NCI-H1694 (cell line): Measurements from ENCODE around the gene CDHR2.
A peak's percentile ranks its signal among the peaks of the same experiment; 100 is the strongest.

ENCODE experiments used
- DNase-seq: peaks from one replicate; lab custom pipeline; 2025; lab: John Stamatoyannopoulos, UW

The CDHR2 gene

DNA sequence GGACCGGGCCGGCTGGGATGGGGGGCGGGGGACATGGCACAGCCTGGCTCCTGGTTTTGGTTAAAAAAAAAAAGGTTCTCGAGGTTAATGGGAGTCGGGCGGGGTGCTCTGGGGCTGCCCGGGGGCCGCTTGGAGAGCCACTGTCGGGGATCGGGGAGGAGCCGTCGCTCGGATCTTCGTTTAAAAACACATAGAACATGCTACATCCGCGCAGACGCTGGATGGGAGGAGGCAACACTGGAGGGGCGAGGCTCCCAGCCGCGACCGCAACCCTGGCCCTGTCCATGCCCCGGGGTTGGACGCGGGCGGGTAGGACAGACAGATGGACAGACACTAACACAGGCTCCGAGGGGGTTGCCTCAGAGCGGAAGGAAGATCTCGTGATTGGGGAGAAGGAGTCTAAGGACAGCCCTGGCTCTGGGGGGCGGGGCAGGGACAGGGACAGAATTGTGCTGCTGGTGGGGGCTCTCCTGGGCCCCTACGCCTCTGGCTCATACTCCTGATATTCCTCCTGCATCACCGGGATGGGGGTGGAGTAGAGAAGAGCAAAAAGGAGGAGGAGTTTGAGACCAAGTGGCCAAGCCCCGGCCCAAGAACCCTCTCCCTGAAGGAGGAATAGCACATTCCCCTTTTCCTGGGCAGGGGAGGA is 71.3 kb downstream of the CDHR2 start:
- DNase-seq: no peak

DNA sequence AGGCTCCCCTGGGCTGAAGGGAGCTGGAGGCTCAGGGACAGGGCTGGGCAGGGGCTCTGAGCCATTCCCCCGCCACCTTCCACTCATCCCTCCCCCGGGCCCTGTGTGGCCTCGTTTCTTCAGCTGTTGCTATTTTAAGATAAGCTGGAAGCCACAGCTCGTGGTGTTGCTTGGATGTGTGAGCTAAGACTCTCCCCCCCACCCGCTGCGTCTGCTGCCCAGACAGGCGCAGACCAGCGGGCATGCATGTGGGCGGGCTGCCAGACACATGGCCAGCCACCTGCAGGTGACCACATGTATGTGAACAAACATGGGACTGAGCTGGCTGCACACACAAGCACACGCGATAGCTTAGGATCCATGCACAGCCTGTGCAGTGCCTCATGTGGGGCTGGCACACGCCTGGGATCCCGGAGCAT is 72.5 kb downstream of the CDHR2 start:
- DNase-seq: no peak

DNA sequence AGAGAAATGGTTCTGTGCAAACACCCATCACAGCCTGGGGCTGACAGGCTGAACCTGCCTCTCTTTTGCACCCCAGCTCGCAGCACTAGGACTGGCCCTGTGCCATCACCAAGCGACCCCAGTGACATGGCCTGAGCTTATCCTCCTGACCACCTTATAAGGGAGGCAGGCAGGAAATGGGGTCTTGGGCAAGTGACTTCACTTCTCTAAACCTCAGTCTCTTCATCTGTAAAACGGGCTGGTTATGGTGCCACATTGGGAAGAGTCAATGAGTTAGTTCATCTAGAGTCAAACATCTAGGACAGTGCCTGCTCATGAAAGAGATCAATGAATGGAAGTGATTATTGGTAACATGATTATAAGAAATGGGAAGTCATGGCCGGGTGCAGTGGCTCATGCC is 75.0 kb downstream of the CDHR2 start:
- no peak for DNase-seq

DNA sequence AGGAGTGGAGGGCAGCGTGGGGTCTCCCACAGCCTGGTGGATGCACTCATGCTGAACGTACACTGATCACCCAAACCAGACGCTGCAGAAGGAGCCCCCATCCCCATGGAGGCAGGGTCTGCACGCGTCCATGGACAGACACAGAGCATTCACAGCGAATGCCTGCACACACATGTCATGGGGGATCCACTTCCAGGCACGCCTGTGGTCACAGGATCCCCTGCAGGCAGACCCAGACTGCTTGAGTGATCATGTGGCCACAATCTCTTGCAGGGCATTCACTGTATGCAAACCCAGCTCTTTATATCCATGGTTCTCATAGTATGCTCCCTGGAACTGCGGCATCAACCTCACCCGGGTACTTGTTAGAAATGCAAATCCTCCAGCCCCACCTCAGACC is 75.8 kb downstream of the CDHR2 start:
- DNase-seq: no peak

DNA sequence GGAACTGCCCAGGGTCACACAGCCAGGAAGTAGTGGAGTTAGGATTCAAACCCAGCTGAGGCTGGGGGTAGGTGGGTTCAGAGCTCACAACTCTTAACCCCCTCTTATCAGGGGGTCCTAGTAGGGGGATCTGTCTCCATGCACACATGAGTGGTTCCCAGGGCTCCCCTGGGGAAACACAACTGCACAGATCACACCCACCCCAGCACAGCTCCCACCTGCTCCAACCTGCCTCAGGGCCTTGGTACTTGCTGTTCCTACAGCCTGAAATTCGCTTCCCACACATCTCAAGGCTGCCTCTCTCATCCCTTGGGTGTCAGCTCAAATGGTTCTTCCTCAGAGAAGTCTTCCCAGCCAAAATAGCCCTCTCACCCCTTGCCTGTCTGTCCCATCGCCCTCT is 76.4 kb downstream of the CDHR2 start:
- DNase-seq: no peak

DNA sequence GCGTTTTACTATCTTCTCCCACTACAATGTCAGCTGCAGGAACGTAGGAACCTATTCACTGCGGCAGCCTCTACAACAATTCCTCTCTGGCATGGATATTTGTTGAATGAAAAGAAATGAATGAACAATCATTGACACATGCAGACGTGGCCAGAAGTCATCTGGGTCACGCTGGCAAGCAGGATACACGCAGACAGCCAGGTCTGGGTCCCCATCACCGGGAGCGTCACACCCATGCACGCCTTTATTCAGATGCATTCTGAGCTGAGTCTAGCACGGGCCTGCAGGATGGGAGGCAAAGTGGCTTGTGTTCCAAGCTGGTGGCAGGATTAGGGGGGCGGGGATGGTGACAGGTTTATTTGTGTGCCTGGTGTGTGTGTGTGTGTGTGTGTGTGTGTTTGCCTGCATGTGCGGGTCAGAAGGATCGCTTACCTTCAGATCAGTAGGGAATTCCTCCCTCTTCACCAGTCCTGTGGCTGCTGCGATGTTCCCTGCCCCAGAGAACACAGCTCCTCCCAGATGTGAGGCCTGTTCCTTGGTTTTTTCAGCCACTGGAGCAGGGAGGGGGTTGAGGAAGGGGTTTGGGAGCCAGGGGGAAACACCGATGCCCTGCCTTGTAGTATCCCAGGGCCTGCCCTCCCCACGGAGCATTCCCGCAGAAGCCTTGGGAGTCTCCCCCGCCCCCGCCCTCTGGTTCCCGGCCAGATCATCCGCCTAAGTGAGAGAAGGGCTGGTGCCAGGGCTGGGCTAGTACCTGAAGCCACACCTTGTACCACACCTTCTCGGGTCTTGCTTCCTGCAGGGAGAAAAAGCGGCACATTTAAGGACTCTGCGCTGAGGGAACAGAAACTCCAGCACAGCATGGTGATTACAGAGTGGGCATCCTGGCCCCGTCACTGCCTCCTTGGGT is 77.1 kb downstream of the CDHR2 start:
- no peak for DNase-seq

DNA sequence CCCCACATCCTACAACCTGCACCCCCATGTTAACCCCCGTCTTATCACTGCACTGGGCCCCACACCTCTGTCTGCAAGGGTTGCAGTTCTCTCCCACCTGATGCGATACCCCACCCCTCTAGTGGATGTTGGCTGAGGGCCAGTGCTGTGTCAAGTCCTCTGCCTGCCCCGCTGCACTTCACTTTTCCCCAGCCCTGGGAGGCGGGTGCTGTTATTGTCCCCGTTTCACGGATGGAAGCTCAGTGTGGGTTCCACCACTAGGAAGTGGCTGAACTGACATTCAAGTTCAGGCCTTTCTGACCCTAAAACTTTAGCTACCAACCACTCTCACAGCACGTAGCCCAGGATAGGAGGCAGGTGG is 77.7 kb downstream of the CDHR2 start:
- no peak for DNase-seq

DNA sequence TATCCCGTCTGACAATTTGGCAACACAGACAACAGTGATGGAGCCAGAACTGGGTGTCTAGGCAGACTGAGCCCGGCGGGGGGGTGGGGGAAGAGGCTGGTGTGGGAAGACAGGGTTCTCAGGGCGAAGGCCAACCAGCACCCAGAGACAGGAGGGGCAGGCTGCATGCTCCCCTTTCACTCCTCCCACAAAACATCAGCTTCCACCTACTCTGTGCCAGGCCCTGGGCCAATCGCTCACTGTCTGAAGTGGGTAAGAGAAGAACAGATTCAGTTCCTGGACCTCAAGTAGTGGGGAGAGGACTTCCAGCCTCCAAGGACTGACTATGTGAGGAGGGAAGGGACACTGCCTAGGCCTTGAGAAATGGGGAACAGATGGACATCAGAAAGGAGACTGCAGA is 78.4 kb downstream of the CDHR2 start:
- DNase-seq: no peak

DNA sequence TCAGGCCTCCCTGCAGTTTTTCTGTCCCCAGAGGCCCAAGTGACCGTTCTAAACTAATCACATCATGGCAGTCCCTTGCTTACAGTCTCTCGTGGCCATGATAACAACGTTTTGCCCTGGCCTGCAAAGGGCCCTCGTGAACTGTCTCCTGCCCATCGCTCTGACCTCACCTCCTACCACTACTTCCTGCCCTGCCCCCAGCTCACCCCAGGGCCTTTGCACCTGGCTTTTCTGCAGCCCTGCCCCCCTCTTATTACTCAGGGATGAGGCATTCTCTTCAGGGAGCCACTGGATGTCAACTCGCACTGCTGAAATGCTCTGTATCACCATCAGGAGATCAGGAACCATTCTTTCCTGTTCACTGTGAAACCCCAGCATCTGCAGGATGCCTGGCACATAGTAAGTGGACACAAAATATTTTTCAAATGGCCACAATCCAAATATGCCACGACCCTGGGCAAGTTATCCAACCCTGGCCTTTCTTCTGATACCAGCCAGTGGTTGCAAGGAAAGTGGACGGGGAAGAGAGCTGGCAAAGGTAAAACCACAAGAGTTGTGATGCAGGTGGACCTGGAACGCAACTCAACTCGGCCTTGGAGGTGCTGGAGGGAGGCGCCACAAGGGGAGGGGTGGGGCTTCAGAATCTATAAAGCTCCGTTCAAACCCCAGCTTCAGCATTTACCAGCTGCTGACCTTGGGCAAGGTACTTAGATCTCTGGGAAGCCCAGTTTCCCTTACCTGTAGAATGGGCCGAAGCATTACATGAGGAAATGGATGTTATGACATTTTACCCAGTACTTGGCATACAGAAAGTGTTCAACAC is 79.5 kb downstream of the CDHR2 start:
- DNase-seq: no peak

DNA sequence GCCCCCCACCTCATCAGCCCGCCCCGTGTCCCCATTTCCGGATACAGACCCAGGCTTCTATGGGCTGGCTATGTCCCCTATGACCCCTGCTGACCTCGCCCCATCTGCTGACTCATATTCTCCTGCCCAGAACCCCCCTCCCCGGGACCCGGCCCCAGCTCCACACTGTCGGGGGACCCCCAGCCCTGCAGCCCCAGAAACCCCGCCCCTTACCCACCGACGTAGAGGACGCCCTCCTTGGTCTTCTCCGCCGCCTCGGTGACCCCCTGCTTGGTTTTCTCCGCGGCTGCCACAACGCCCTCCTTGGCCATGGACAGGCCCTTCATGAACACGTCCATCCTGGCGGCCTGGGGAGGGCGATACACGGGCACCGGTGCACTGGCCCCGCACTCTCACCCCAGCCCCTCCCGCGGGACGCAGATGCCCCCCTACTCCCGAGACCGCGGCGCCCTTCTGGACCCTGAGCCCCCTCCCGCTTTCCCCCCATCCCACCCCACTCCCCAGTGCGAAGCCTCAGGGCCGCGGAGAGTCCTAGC is 80.2 kb downstream of the CDHR2 start:
- no peak for DNase-seq

DNA sequence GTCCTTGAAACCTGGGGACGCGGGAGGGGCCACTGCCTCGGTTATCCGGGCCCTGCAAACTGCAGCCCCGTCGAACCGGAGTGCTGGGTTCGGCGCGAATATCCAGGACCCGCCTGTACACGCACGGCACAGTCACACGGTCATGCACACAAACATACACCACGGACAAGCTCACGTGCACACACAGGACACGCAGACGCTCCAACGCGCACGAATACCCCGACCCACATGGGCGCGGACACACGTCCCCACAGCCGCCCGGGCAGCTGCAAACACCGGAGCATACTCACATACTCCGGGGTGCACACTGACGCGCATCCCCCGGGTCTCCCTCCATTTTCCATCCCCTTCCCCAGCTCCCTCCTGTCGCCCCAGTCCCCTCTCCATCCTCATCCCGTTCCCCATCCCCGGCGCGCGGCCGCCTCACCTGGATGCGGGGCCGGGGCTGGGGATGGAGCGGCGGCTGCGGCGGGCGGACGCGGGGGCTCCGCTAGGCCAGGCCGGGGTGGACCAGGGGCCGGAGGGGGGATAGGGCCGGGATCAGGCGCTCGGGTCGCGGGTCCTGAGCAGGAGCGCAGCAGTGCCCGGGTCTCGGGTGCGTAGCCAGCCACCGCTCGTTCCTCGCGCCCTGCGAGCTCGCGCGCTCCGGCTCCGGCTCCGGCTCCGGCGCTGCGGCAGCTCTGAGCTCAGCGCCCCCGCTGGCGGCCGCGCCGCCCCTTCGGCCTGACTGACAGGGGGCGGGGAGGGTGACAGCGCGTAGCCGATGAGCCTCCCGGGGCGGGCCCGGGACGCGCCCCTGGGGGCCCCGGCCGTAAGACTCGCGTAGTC is 80.9 kb downstream of the CDHR2 start, which contains the start of the genes EIF4E1B and SNCB:
Gene EIF4E1B (plus strand): TSS at position 823 of the 828 bp plus-strand sequence. CDS start 12,113 bp downstream, outside the sequence.
Gene SNCB (minus strand): TSS at position 682 of the 828 bp plus-strand sequence. CDS start 880 bp downstream, outside the sequence.
- no peak for DNase-seq

DNA sequence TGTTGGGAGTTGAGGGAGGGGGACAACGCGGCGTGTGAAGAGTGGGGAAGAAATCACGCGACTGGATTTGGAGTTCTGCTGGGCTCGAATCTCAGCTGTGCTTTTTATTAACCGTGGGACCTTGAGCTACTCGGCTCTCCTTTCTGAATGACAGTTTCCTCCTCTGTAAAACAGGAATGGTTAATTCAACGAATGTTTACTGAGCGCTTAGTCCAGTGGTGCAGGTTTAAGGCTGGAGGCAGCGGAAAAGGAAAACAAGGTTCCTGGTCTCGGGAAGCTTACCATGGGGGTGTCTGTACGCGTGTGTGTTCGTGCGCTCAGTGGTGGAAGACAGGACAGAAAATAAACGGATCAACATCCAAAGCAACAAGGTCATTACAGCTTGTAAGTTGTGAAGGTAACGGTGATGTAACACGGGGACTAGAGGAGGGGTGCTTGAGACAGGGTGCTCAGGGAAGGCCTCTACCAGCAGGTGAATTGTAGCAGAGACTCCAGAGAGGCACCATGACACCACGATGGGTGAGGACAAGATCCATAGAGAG is 81.6 kb downstream of the CDHR2 start:
- DNase-seq: no peak

DNA sequence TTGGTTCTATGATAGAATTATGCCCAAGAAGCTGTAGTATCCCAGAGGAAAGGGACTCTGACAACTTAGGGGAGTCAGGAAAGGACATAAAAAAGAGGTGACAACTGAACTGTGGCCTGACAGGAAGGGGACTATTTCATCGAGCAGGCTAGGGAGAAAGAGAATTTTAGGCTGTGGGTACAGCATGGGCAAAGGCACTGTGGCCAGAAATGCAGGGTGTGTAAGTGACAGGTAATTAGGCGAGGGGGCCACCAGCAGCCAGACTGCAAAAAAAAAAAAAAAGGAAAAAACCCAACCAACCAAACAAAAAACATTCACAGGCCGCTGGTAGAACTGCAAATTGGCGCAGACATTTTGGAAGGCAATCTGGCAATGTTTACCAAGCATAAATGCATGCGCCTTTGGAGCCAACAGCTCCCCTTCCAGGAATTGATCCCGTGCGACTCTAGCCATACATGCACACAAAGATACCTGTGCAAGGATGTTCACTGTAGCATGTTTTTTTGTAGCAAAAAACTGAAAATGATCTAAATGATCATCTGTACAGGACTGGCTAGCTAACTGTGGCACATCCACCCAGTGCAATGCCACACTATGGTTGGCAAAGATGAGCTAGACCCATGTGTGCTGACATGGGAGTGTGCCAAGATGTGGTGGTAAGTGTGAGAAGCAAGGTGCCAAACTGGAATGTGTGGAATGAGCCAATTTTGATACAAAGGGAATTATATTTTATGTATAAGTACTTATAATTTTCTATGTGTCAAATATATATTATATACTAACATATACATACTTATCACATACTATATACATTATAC is 82.5 kb downstream of the CDHR2 start:
- peak; percentile 86 for DNase-seq

DNA sequence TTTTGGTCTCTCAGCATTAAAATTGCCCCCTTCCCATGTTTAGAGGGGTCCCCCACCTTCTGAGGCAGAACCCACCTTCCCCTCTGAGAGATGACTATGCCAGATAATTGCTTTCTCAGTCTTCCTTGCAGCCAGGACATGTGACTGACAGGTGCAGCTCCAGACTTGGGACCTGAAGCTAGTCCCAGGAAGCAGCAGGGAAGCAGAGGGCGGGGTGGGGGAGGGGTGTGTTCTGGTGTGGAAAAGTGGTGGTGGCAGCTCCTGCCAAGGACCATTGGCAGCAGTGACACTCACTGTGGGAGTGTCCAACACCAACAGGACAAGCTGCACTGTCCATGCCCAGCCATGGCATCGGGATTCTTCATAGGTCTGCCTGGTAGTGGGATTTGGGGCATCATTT is 83.6 kb downstream of the CDHR2 start:
- no peak for DNase-seq

DNA sequence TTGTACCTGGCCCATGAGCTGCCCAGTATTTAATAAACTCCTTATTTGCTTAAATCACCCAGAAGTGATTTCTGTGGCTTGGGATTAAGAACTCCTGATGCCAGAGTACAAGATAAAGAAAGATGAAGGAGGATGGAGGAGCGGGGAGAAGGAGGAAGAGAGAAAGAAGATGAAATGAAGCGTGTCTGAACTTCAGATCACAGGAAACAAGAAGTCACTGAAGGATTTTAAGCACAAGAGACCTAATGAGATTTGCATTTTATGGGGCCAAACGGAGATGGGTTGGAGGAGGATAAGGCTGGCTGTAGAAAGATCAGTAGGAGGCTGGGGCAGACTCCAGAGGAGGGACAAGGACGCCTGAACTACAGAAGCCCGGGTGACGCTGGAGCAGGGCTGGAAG is 84.5 kb downstream of the CDHR2 start:
- no peak for DNase-seq

DNA sequence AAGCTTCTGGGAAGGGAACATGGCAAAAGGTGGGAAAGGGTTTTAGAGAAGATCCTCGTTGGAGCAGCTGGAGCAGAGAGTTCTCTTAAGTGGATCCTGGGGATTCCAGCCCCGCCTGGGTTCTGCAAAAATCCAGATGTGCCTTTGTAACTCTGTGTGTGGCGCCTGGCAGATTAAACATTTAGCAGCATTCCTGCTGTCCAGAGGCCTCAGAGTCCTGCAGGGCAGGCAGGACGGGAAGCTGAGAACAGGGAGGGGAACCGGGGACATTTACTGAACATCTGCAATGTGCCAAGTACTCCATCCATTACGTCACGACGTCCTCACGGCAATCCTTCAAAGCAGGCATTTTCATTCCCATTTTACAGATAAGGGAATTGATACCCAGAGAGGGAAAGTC is 87.3 kb downstream of the CDHR2 start:
- no peak for DNase-seq

DNA sequence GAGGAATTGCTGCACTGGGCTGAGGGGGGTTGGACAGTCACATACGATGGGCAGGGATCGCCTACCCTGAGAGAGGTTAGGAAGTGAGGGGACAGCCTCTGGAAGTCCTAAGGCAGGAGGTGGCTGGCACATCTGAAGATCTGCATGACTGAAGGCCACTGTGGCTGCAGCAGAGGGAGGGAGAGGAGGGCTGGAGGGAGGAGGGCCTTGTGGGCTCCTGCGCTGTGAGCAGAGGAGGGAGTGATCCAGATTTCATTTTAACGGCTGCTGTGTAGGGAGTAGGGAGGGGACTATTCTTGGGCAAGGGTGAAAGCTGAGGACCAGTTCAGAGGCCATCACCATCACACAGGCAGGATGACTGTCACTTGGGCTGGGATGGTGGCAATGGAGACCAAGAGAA is 88.4 kb downstream of the CDHR2 start:
- no peak for DNase-seq

DNA sequence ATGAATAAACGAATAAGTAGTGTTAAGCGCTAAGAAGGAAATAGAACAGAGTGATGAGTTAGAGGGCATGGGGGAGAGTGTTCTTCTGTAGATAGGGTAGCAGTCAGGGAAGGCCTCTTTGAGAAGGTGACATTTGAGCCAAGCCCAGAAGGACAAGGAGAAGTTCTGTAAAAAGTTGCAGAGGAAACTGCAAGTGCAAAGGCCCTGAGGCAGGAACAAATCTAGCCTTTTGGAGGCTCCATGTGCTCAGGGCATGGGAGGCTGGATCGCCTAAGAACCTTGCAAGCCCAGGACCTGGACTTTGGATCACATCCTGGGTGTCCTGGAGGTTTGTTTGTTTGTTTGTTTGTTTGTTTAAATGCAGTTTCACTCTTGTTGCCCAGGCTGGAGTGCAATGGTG is 89.3 kb downstream of the CDHR2 start:
- no peak for DNase-seq

DNA sequence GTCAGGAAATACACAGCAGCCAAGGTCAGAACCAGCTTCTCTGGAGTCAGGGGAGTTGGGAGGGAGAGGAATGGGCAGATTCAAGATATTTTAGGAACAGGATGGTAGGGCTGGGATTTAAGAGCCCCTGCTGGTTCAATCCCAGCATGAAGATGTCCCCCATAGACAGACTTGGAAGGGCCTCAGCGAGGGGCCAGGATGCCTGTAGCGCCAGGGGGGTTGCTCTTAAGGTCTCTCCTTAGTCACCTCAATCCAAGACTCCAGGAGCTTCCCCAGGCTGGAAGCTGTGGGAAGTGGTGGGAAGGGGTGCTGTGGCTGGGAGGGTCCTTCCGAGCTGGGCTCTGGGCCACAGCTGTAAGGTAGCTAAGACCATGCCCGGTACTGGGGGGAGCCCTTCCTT is 90.1 kb downstream of the CDHR2 start:
- DNase-seq: no peak

DNA sequence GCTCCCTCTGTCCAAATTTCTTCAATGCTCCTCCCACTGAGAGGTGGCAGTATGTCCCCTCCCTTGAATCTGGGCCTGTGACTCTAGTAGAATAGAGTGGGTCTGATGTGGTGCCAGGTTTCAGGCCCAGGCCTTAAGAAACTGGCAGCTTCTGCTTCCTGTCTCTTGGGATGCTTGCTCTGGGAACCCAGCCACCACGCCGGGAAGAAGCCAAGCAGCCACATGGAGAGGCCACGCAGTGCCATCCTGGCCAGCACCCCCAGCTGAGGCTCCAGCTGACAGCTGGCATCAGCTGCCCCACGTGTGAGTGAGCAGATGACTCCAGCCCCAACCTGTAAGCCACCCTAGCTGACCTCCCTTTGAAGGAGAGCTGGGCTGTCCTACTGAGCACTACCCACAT is 90.8 kb downstream of the CDHR2 start:
- peak; percentile 82 for DNase-seq
